A673 (cell line): ENCODE measurements around the gene PKP1.

Experiments
- EZH2 ChIP-seq: fragments of 200-600 bp; sonication (generic); IDR thresholded peaks from 2 replicates; pipeline ENCODE4 v1.6.1; 2017; ENCODE audit warnings: borderline replicate concordance, low read depth, mild to moderate bottlenecking, mixed read lengths, antibody characterized with exemption, low read length; ENCODE audit not compliant: poor library complexity, severe bottlenecking
- TF ChIP-seq, protein P1 (sequence below): fragments of 300-800, 200-600 bp; sonication (generic); conservative IDR thresholded peaks from 2 replicates; pipeline ENCODE4 v1.5.1; 2017; ENCODE audit warnings: low read depth, mild to moderate bottlenecking, antibody characterized with exemption, low read length, moderate library complexity, mixed read lengths

GRCh38 chr1:201300641-201301040, 17.3 kb downstream of the PKP1 start:
- TF ChIP-seq, protein P1, sequence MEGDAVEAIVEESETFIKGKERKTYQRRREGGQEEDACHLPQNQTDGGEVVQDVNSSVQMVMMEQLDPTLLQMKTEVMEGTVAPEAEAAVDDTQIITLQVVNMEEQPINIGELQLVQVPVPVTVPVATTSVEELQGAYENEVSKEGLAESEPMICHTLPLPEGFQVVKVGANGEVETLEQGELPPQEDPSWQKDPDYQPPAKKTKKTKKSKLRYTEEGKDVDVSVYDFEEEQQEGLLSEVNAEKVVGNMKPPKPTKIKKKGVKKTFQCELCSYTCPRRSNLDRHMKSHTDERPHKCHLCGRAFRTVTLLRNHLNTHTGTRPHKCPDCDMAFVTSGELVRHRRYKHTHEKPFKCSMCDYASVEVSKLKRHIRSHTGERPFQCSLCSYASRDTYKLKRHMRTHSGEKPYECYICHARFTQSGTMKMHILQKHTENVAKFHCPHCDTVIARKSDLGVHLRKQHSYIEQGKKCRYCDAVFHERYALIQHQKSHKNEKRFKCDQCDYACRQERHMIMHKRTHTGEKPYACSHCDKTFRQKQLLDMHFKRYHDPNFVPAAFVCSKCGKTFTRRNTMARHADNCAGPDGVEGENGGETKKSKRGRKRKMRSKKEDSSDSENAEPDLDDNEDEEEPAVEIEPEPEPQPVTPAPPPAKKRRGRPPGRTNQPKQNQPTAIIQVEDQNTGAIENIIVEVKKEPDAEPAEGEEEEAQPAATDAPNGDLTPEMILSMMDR, result no peak
- TF ChIP-seq EZH2, result no peak
